ENCODE results near the gene TIMM23. TPM values are rescaled to one million over a fixed set of nuclear protein-coding genes. Genes with fewer than 3 reads are reported as not detected.
"Not testable (repeated sequence)": the region's sequence is repeated elsewhere in the genome, so short reads cannot be mapped to it uniquely, and the experiment has no call there.

The TIMM23 gene, protein sequence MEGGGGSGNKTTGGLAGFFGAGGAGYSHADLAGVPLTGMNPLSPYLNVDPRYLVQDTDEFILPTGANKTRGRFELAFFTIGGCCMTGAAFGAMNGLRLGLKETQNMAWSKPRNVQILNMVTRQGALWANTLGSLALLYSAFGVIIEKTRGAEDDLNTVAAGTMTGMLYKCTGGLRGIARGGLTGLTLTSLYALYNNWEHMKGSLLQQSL
- total RNA-seq (2021), result 84.8 to 99.0 TPM (median 86.8 TPM) in 3 replicates
- percentile 95 among the genes with signal in this experiment for Bru-seq, nascent RNA
- long read RNA-seq, experiment 1, transcript TIMM23-201 (7 exons, 1,222 nt), result major isoform, 307 of 338 reads
- long read RNA-seq, experiment 1, partial matches to known transcripts, result 3 of 338 reads
- long read RNA-seq, experiment 1, other reads (novel, unspliced or antisense), result 28 of 338 reads
- long read RNA-seq, experiment 2, transcript TIMM23-201 (7 exons, 1,222 nt), result major isoform, 116 of 151 reads
- long read RNA-seq, experiment 2, partial matches to known transcripts, result 17 of 151 reads
- long read RNA-seq, experiment 2, other reads (novel, unspliced or antisense), result 18 of 151 reads
- long read RNA-seq, experiment 3, transcript TIMM23-201 (7 exons, 1,222 nt), result major isoform, 864 of 993 reads
- long read RNA-seq, experiment 3, partial matches to known transcripts, result 69 of 993 reads
- long read RNA-seq, experiment 3, other reads (novel, unspliced or antisense), result 60 of 993 reads

GRCh38 chr10:45972106-45972812 lies at the start of gene TIMM23:
TIMM23 (plus strand) TSS chr10:45972489; CDS start chr10:45972625, 136 bp downstream.
- Mint-ChIP-seq H3K36me3 (peaks cover 21% of the 10 kb centered on the region), H3K4me1 (peaks cover 23% of the 10 kb centered on the region), H3K4me3 (peak within 1 kb of the TSS; percentile 98), H3K27ac (peak within 1 kb of the TSS; percentile 99)
- ATAC-seq, result peak; percentile 83
- H3K9me3 Mint-ChIP-seq; H3K27me3 Mint-ChIP-seq (ENCODE audit: low read depth); POLR2A ChIA-PET; CTCF ChIA-PET: not testable (repeated sequence)
- DNase-seq (ENCODE audit: low spot score), result peak; percentile 89
- TF ChIP-seq ETV6 (CRISPR knock-in tag; IDR thresholded peaks at IDR 0.05) (peak; percentile 49; the same call in 1 of the 2 replicates), FOXP1 (CRISPR knock-in tag; IDR thresholded peaks at IDR 0.05; ENCODE audit: borderline replicate concordance) (peak; percentile 47; the same call in 1 of the 2 replicates), SP1 (CRISPR knock-in tag; conservative IDR thresholded peaks at IDR 0.05) (peak; percentile 41; the same call in 1 of the 2 replicates), GABPB1 (CRISPR knock-in tag; IDR thresholded peaks at IDR 0.05) (peak; percentile 82), CREM (CRISPR knock-in tag; IDR thresholded peaks at IDR 0.05) (peak; percentile 45; the same call in 1 of the 2 replicates), ARID4B (CRISPR knock-in tag; IDR thresholded peaks at IDR 0.05; ENCODE audit: borderline replicate concordance) (peak; percentile 84; the same call in 1 of the 2 replicates), MAX (CRISPR knock-in tag; IDR thresholded peaks at IDR 0.05) (peak; percentile 63; the same call in 1 of the 2 replicates), FOXK1 (CRISPR knock-in tag; IDR thresholded peaks at IDR 0.05) (peak; percentile 86), ESRRA (CRISPR knock-in tag; IDR thresholded peaks at IDR 0.05; ENCODE audit: borderline replicate concordance) (0 out of 2 replicates have a peak, but pooled peaks have one; percentile 27), MYBL2 (CRISPR knock-in tag; IDR thresholded peaks at IDR 0.05) (peak; percentile 50; the same call in 1 of the 2 replicates), TEAD1 (CRISPR knock-in tag; IDR thresholded peaks at IDR 0.05) (0 out of 2 replicates have a peak, but pooled peaks have one; percentile 65)
- TF ChIP-seq, protein P1, sequence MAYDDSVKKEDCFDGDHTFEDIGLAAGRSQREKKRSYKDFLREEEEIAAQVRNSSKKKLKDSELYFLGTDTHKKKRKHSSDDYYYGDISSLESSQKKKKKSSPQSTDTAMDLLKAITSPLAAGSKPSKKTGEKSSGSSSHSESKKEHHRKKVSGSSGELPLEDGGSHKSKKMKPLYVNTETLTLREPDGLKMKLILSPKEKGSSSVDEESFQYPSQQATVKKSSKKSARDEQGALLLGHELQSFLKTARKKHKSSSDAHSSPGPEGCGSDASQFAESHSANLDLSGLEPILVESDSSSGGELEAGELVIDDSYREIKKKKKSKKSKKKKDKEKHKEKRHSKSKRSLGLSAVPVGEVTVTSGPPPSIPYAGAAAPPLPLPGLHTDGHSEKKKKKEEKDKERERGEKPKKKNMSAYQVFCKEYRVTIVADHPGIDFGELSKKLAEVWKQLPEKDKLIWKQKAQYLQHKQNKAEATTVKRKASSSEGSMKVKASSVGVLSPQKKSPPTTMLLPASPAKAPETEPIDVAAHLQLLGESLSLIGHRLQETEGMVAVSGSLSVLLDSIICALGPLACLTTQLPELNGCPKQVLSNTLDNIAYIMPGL (CRISPR knock-in tag; IDR thresholded peaks at IDR 0.05), result peak; percentile 26; the same call in 1 of the 2 replicates

DNA sequence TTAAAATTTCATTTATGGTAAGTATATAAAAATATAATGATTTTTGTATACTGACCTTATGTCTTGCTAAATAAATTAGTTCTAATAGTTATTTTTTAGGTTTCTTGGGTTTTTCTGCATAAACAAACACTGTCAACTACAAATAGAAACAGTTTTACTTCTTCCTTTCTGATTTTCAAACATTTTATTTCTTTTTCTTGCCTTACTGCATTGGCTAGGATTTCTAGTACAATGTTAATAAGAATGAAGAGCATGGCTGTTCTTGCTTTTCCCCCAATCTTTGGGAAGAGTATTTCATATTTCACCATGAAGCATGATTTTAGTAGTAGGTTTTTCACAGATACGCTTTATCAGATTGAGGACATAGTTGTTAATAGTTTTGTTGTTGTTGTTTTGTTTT lies 45.5 kb upstream of the TIMM23 start:
- H3K4me3 Mint-ChIP-seq; POLR2A ChIA-PET; DNase-seq (ENCODE audit: low spot score); ATAC-seq; H3K27me3 Mint-ChIP-seq (ENCODE audit: low read depth); CTCF ChIA-PET; H3K4me1 Mint-ChIP-seq; H3K27ac Mint-ChIP-seq: not testable (repeated sequence)
- Mint-ChIP-seq H3K9me3 (peaks cover 14% of the 10 kb centered on the region), H3K36me3 (peaks cover 17% of the 10 kb centered on the region)

- ATAC-seq; DNase-seq (ENCODE audit: low spot score); H3K4me3 Mint-ChIP-seq; CTCF ChIA-PET; POLR2A ChIA-PET; H3K4me1 Mint-ChIP-seq; H3K27me3 Mint-ChIP-seq (ENCODE audit: low read depth); H3K27ac Mint-ChIP-seq: not testable (repeated sequence)
- Mint-ChIP-seq H3K9me3 (peaks cover 14% of the 10 kb centered on the region), H3K36me3 (peaks cover 26% of the 10 kb centered on the region)
These were observed 41.0 kb upstream of the TIMM23 start for GRCh38 chr10:45931305-45931704.

GRCh38 chr10:45934788-45935187 lies 37.5 kb upstream of the TIMM23 start:
- H3K9me3 Mint-ChIP-seq; POLR2A ChIA-PET; DNase-seq (ENCODE audit: low spot score); ATAC-seq; H3K4me1 Mint-ChIP-seq; CTCF ChIA-PET; H3K27me3 Mint-ChIP-seq (ENCODE audit: low read depth); H3K4me3 Mint-ChIP-seq; H3K36me3 Mint-ChIP-seq: not testable (repeated sequence)
- H3K27ac Mint-ChIP-seq, result peak overlapping the region; percentile 71; the same call in 1 of the 2 replicates

DNA sequence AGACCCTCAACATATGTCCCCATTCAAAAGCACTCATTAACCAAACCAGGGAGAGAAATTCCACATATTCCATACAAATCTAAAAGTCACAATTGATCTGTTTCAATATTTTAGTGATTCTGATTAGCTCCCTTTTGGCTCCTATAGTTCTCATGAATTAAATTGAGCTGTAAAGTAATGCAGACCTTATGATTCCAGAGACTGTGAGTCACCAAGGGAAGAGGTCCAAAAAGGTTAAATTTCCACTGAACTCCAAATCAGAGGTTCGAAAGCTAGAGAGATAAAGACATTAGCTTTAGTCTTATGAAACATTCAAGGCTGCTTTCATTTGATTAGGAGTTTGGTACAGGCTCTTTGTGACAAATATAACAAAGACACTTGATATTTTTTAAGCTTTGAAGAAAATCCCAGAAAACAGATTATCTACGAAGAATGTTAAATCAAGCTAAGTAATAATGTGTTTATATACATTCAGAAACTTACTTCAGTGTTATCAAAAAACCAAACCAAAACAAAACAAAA lies 33.1 kb upstream of the TIMM23 start:
- ATAC-seq; CTCF ChIA-PET; H3K27me3 Mint-ChIP-seq (ENCODE audit: low read depth); POLR2A ChIA-PET; H3K9me3 Mint-ChIP-seq; DNase-seq (ENCODE audit: low spot score); H3K36me3 Mint-ChIP-seq; H3K4me3 Mint-ChIP-seq; H3K4me1 Mint-ChIP-seq; H3K27ac Mint-ChIP-seq: not testable (repeated sequence)

GRCh38 chr10:45941196-45941595 lies 31.1 kb upstream of the TIMM23 start:
- CTCF ChIA-PET; DNase-seq (ENCODE audit: low spot score); H3K27ac Mint-ChIP-seq; ATAC-seq; H3K4me1 Mint-ChIP-seq; H3K27me3 Mint-ChIP-seq (ENCODE audit: low read depth); H3K9me3 Mint-ChIP-seq; H3K36me3 Mint-ChIP-seq; POLR2A ChIA-PET; H3K4me3 Mint-ChIP-seq: not testable (repeated sequence)

Measured in WTC11 (cell line).